ENCODE results near the gene CCNA1.

CCNA1 gene

GRCh38 chr13:36432106-36432544 is at the start of gene CCNA1:
Gene CCNA1, plus strand, starts transcription at chr13:36432495. Its CDS starts 562 bp downstream, at chr13:36433057.
- DNase-seq, result no peak

- no peak for DNase-seq
Measured at GRCh38 chr13:36385489-36385888, 46.8 kb upstream of the CCNA1 start.

GRCh38 chr13:36395280-36395679 is 37.0 kb upstream of the CCNA1 start:
- DNase-seq, result peak; percentile 56

GRCh38 chr13:36405151-36405550 is 27.1 kb upstream of the CCNA1 start:
- DNase-seq, result peak; percentile 38

GRCh38 chr13:36412736-36413135 is 19.6 kb upstream of the CCNA1 start:
- no peak for DNase-seq

- DNase-seq, result no peak
Measured at GRCh38 chr13:36413161-36413560, 19.1 kb upstream of the CCNA1 start.

- no peak for DNase-seq
Measured at GRCh38 chr13:36414461-36414860, 17.8 kb upstream of the CCNA1 start.

DNA sequence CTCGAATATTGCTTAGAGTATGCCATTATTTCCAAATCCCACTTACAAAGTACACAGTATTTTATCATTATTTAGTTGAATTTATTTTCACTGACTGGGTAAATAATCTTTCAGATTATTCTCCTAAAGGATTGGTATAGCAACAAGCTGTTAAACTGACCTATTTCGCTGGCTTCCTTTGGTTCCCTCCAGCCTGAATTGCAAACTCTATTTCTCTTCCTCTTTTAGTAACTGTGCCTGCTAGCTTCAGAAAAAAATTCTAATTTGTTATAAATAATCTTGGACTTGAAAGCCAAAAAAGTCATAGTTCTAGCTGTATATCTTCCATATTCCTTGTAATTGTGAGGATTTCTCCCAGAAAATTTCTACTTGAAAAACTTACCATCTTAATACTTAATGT is 15.0 kb upstream of the CCNA1 start:
- no peak for DNase-seq

DNA sequence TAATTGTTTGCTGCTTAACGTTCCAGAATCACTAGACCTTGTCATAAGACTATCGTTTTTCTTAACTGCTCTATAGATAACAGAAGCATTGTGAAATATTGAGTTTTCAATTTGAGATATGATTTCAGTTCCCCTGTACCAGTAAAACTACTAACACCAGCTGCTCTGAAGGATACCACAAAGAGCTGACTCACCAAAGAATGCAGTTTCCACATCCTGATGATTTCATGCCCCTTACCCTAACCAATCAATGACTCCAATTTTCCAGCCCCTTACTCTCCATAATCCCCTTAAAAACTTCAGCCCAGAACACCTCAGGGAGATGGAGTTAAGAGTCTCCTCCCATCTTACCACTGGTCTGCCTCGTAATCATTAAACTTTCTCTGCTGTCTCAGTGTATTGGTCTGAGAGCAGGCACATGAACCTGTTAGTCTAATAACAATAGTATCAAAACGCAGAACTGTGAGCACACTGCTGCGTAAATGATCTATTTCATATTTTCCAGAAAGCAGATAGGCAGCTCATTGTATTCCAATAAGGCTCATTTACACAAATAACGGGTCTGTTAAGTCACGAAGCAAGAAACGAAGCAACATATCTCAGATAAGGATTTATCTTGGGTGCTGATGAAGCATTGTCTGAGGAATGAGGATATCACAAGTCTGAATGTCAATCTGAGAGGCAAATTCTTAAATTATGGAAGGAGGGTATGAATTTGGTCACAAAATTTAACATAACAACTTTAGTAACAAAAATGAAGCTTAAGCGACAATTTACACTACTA is 14.1 kb upstream of the CCNA1 start:
- peak; percentile 36 for DNase-seq

- DNase-seq, result peak; percentile 79
Measured at GRCh38 chr13:36420437-36420891, 11.8 kb upstream of the CCNA1 start.

GRCh38 chr13:36421447-36421846 is 10.8 kb upstream of the CCNA1 start:
- DNase-seq, result peak; percentile 29

DNA sequence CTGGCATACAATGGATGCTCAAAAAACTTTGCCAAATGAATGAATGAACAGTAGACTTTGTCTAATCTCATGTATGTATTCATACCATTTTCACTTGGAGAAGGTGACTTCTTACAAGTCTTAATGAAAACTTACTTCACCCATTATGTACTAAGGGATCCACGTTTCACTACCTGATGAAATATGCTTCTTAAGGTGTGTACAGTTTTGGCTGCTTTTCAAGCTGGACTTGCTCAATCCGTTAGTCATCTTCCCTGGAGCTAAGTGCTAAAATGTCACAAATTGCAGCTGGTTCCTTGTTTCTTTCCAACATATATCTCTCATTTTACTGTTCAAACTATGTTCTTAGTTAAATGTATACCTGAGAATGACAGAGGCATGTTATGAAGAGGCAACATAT is 4.2 kb upstream of the CCNA1 start:
- DNase-seq, result no peak

GRCh38 chr13:36430247-36431203 is 1.8 kb upstream of the CCNA1 start:
- no peak for DNase-seq

DNA sequence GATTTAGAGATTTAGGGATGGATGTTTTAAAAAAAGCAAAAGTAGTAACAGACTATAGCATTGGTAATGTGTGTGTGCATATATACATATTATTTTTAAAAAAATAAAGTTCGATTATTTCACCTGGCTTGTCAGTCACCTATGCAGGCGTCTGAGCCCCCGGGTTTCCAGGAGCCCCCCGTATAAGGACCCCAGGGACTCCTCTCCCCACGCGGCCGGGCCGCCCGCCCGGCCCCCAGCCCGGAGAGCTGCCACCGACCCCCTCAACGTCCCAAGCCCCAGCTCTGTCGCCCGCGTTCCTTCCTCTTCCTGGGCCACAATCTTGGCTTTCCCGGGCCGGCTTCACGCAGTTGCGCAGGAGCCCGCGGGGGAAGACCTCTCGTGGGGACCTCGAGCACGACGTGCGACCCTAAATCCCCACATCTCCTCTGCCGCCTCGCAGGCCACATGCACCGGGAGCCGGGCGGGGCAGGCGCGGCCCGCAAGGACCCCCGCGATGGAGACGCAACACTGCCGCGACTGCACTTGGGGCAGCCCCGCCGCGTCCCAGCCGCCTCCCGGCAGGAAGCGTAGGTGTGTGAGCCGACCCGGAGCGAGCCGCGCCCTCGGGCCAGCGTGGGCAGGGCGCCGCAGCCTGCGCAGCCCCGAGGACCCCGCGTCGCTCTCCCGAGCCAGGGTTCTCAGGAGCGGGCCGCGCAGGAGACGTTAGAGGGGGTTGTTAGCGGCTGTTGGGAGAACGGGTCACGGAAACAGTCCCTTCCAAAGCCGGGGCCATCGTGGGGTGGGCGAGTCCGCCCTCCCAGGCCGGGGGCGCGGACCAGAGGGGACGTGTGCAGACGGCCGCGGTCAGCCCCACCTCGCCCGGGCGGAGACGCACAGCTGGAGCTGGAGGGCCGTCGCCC is 840 bp upstream of the CCNA1 start:
- no peak for DNase-seq

- DNase-seq, result peak; percentile 26
Measured at GRCh38 chr13:36436811-36437210, 4.5 kb downstream of the CCNA1 start.

DNA sequence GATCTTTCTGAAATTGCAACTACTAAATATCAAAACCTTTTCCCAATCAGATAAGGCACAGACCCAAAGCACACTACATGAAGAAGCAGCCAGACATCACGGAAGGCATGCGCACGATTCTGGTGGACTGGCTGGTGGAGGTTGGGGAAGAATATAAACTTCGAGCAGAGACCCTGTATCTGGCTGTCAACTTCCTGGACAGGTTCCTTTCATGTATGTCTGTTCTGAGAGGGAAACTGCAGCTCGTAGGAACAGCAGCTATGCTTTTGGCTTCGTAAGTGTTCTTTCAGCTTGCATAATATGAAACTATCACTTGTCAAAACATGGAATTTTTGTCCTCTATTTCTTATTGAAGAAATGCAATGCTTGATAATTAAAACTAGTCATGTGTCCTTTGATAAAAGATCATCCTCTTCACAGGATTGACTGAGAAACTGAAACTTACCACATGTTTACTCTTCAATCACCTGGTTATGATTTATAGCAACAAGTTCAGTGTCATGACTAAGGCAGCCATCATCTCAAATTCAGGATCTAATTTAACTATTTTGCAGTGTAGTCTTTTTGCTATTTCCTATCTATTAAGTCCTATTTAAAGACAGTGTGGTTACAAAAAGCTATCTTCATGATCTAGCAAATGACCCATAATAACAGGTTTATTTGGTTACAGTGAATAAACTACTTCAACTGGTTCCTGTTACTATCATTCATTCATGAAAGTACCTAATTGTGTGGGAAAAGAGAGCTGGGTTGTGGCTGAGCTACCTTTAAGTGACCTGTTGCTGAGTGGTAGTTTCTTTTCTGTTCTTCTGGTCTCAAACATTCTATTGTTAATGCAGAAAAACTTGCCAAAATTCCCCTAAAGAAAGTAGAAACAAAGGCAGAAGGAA is 6.5 kb downstream of the CCNA1 start:
- no peak for DNase-seq

DNA sequence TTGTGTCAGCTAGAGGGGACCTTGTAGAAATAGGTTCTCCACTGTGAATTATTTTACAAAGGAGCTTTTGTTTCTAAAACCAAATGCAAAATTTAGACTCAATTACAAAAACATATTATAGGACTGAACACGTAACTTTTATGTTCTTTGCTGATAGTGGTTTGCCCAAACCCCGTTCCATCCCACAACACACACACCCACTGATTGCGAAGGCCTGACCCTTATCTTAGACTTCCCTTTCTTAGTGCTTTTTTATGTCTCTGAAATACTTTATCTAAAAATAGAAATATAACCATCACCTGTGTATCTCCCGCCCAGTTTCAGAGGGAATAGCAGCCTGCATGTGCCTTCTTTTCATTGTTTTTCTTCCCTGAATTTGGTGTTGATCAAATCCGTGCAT is 13.0 kb downstream of the CCNA1 start:
- DNase-seq, result no peak

DNA sequence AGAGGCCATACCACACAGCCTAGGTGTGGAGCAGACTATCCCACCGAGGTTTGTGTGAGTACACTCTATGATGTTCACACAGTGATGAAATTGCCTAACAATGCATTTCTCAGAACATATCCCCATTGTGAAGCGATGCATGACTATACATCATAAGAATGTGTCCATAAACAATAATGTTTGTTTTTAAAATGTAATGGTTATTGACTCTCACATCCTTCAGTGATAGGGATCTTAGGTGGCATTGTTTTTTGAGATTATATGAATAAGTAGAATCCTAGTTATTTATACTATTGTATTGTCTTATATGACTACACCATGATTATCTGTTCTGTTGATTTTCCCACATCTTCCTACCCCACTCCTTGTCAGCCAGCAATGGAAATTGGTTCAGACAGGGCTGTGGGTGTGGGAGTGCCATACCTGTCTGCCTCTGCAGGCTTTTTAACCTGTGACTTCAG is 13.6 kb downstream of the CCNA1 start:
- DNase-seq, result no peak

DNA sequence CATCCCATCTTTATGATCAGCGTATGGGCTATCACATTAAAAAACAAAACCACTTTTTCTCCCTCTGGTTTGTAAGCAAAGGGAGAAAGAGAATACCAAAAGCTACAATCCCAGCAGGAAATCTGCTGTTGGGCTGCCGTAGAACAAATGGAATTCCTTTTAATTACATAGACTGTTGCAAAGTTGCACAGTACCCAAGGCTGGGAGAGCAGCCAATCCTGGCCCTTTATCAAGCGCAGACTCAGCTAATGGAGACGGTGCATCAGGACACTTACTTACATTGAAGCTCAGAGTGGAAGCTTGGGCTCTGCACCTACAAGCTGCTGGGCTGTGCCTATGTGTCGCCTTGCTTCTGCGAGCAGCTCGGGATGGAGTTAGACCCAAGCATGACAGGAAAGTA is 15.2 kb downstream of the CCNA1 start:
- no peak for DNase-seq

- DNase-seq, result no peak
Measured at GRCh38 chr13:36450534-36450933, 18.2 kb downstream of the CCNA1 start.

DNA sequence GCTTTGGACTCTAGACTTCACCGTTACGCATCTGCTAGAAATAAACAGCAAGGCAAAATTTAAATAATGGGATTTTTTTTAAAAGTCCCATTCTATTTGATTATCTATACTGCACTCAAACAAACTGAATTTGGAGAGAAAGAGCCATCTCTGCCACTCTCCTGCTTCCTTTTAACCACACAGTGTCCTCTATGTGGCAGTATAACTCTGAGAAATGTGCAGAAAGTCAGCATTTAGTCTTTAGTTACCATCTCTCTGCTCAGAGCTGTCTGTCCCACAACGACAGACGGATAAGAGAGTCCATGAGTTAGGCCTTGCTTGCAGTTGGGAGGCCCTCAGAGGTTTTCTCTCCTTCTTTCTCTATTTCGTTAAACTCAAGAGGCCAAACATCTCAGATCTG is 21.2 kb downstream of the CCNA1 start:
- no peak for DNase-seq

DNA sequence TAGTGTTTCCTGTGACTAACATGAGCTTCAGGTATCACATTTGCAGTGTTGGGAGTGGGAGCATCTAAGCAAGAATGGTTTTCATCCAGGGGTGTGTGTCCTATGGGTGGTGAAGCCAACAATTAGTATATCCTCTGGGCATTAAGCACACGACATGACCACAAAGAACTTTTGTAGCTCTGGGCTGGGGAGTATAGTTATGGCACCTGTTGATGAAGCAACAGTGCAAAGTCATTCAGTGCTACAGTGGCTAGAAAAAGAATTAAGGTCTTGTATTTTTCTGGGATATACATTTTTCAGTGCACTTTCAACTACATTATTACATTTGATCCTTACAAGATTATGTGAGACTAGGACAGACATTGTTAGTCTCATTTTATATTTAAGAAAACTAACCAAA is 21.8 kb downstream of the CCNA1 start:
- DNase-seq, result no peak

Measured in GDM1 (cell line).